Activated T-cell treated with anti-CD3 and anti-CD28 coated beads, Interleukin-2, amount 50 U/mL, for 4 hours (primary cell): Measurements from ENCODE around the gene STX3. TPM values are rescaled to one million over a fixed set of nuclear protein-coding genes. Genes with fewer than 3 reads are reported as not detected.

Experiments
- ATAC-seq, 2 donors: fragments of 200-7000 bp; cut with Tn5 transposase; one replicate each; pipeline ENCODE4 v1.10.0; 2021
- DNase-seq: peaks from one replicate; pipeline ENCODE4 v3.0.0-alpha.2; 2020
- H3K27me3 Mint-ChIP-seq: one replicate; pipeline ENCODE4 v1.8.0; 2021; ENCODE audit warnings: low read depth, mixed read lengths
- H3K36me3 Mint-ChIP-seq: one replicate; pipeline ENCODE4 v1.8.0; 2022; ENCODE audit warnings: mixed read lengths; ENCODE audit not compliant: insufficient read depth
- H3K4me1 Mint-ChIP-seq: one replicate; pipeline ENCODE4 v1.8.0; 2021; ENCODE audit warnings: low read depth, mixed read lengths
- H3K4me3 Mint-ChIP-seq: one replicate; pipeline ENCODE4 v1.8.0; 2021; ENCODE audit warnings: mild to moderate bottlenecking, moderate library complexity, mixed read lengths
- H3K9me3 Mint-ChIP-seq: one replicate; pipeline ENCODE4 v1.8.0; 2021; ENCODE audit warnings: mixed read lengths
- total RNA-seq, 3 donors: library from RNA; stranded (reverse); gene quantifications; one replicate each; pipeline ENCODE4 v1.2.1, GENCODE V29; 2021

Gene STX3
- total RNA-seq, 3 donors from 2014 or later = 5.6 to 6.3 (median 5.6) TPM

DNA sequence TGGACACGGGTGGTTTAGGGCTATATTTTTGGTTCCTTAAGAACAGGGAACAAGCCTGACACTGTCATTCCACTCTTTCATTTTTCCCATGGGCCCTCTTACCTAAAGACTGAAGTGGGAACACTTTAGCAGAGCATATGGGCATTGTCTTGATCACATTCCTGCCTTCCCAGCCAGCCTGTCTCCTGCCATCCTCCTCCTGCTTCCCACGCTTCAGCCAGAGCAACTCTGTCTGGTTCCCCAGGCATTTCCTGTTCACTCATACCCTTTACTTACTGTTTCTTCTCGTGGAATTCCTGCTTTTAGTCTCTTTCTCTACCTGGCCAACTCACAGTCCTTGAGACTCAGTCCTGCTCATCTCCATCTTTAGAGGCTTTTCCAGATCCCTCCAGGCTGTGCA, 32.6 kb downstream of the STX3 start:
- peaks cover 9% of the 10 kb centered on the region for H3K4me1 Mint-ChIP-seq
- H3K9me3 Mint-ChIP-seq = no peaks in the 10 kb centered on the region
- DNase-seq = no peak
- H3K27me3 Mint-ChIP-seq = no peaks in the 10 kb centered on the region
- no peak for ATAC-seq
- H3K4me3 Mint-ChIP-seq = no peak overlapping the region
- H3K36me3 Mint-ChIP-seq = peaks cover 30% of the 10 kb centered on the region

GRCh38 chr11:59791639-59792038, 36.5 kb downstream of the STX3 start:
- DNase-seq = no peak
- no peak for ATAC-seq
- Mint-ChIP-seq H3K36me3 (peaks cover 38% of the 10 kb centered on the region), H3K27me3 (no peaks in the 10 kb centered on the region), H3K4me1 (no peaks in the 10 kb centered on the region), H3K4me3 (no peak overlapping the region), H3K9me3 (no peaks in the 10 kb centered on the region)

- peaks cover 33% of the 10 kb centered on the region for H3K36me3 Mint-ChIP-seq
- DNase-seq (no peak), ATAC-seq (no peak)
- no peaks in the 10 kb centered on the region for H3K27me3 Mint-ChIP-seq
- no peak overlapping the region for H3K4me3 Mint-ChIP-seq
- H3K4me1 Mint-ChIP-seq = no peaks in the 10 kb centered on the region
- H3K9me3 Mint-ChIP-seq = no peaks in the 10 kb centered on the region
Measured at GRCh38 chr11:59792507-59792906, 37.3 kb downstream of the STX3 start.

DNA sequence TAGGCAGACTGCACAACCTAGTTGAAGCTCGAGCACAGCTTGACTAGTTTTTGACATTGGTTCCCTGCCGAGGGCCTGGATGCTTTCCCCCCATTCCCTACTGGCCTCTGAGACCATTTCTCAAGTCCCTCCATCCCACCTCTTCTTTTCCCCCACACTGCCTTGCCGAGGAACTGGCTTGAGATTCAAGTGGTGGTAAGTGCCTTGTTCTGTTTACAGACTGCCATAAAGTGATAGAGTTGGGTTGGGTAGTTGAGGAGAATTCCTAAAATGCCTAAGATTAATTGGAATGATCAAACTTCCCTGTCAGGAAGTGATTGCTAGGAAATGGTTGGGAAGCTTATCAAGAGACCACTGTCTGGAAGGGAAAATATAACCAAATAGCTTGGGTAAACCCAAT, 39.2 kb downstream of the STX3 start:
- ATAC-seq = no peak
- H3K36me3 Mint-ChIP-seq = peaks cover 24% of the 10 kb centered on the region

DNA sequence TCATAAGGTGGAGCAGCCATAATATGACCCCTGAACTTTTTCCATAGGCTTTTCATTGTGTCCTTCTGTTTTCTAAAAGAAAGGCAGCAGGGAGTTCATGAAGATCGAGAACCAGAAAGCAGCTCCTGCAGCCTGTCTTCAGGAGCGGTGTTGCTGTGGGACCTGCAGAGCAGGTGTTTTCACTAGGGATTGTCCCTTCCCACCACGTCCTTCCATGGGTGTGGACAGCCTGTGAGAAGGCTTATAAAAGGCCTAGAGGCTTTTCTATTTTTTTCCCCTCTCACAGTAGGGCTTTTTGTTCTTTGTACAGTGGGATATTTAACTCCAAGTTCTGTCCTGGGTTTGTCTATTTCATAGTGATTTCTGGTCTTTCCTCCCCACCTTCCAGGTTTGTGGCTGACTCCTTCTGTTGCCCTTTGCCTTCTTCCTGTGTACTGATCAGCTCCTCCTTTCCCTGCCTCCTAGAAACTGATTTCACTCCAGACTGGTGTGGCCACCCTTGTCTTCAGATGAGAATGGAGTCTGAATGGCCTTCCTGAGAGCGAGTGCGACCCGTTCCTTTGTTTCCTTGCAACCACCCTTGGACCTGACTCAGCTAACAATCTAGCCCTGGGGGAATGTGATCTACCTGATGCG, 45.3 kb downstream of the STX3 start:
- DNase-seq (no peak), ATAC-seq (no peak)
- Mint-ChIP-seq H3K27me3 (no peaks in the 10 kb centered on the region), H3K36me3 (peaks cover 7% of the 10 kb centered on the region), H3K4me3 (no peak overlapping the region), H3K9me3 (no peaks in the 10 kb centered on the region), H3K4me1 (no peaks in the 10 kb centered on the region)

More for the DNA sequence above, 39.2 kb downstream of the STX3 start:
- Mint-ChIP-seq H3K27me3 (no peaks in the 10 kb centered on the region), H3K4me1 (no peaks in the 10 kb centered on the region), H3K4me3 (no peak overlapping the region), H3K9me3 (no peaks in the 10 kb centered on the region)
- no peak for DNase-seq

- Mint-ChIP-seq H3K9me3 (no peaks in the 10 kb centered on the region), H3K27me3 (no peaks in the 10 kb centered on the region), H3K4me1 (no peaks in the 10 kb centered on the region), H3K36me3 (peaks cover 9% of the 10 kb centered on the region), H3K4me3 (no peak overlapping the region)
- DNase-seq (no peak), ATAC-seq (no peak)
Measured at GRCh38 chr11:59801160-59801706, 46.1 kb downstream of the STX3 start.

DNA sequence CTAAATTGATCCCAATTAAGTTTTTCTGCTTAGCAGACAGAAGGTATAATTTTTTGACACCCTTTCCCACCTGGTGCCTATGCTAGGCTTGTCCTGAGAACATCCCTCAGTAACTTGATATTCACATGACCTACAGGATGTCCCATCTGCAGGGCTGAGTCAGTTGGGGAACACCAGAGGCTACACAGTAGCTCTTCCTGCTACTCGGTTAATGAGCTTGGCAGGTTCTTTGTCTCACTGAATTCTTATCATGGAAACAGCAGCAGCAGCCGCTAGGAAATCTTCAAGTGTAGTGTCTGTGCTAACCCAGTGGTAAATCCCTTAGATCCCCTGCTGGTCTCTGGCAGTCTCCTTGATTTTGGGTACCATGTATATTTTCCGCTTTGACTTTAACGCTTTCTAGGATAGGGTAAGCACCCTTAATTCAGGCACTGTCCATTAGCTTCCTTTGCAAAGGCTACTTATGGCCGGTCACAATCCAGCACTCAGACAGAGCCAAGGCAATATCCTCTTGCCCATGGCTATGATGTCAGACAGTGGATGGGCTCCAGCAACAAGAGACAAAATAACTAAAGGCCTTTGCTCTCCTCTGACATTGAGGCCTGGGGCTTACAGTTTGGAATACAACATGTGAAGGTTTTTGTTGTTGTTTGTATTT, 46.9 kb downstream of the STX3 start:
- Mint-ChIP-seq H3K4me1 (no peaks in the 10 kb centered on the region), H3K36me3 (peaks cover 15% of the 10 kb centered on the region), H3K27me3 (no peaks in the 10 kb centered on the region), H3K9me3 (no peaks in the 10 kb centered on the region), H3K4me3 (no peak overlapping the region)
- ATAC-seq = no peak
- DNase-seq = no peak

GRCh38 chr11:59802639-59803176, 47.5 kb downstream of the STX3 start:
- Mint-ChIP-seq H3K4me1 (no peaks in the 10 kb centered on the region), H3K27me3 (no peaks in the 10 kb centered on the region), H3K36me3 (peaks cover 12% of the 10 kb centered on the region), H3K4me3 (no peak overlapping the region), H3K9me3 (no peaks in the 10 kb centered on the region)
- DNase-seq (no peak), ATAC-seq (peak; percentile 55 to 61)

GRCh38 chr11:59804061-59804460, 48.9 kb downstream of the STX3 start:
- ATAC-seq (no peak), DNase-seq (no peak)
- Mint-ChIP-seq H3K4me1 (peaks cover 4% of the 10 kb centered on the region), H3K36me3 (peaks cover 13% of the 10 kb centered on the region), H3K27me3 (no peaks in the 10 kb centered on the region), H3K4me3 (no peak overlapping the region), H3K9me3 (no peaks in the 10 kb centered on the region)

DNA sequence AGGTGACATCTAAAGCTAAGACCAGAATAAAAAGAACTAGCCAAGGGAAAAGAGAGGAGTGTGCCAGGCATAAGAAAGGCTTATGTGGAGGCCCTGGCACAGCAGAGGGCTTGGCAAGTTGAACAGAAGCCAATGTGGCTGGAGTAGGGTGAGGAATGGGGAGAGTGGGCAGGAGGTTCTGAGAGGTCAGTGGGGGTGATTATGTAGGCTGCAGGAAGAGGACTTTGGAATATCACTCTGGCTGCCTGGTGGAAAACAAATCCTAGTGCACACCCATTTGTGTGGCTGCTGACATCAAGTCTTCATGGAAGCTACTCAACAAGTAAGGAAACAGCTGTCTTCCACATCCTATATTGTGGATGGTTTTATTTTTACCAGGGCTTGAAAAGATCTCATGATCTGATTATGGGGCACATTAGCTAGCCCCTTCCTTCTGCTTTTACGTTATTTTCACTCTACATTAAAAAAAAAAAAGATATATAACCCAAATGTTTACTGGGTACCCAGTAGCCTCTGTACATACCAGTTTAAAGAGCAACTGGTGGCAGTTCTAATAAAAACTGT, 52.0 kb downstream of the STX3 start:
- ATAC-seq = no peak
- Mint-ChIP-seq H3K4me1 (peaks cover 17% of the 10 kb centered on the region), H3K9me3 (no peaks in the 10 kb centered on the region), H3K27me3 (no peaks in the 10 kb centered on the region), H3K4me3 (no peak overlapping the region), H3K36me3 (peaks cover 13% of the 10 kb centered on the region)
- DNase-seq = no peak

GRCh38 chr11:59810189-59810910, 55.2 kb downstream of the STX3 start, which contains the start of gene MRPL16:
MRPL16 (minus strand) TSS chr11:59810778; CDS start chr11:59810658, 120 bp downstream.
- H3K4me1 Mint-ChIP-seq = peaks cover 21% of the 10 kb centered on the region
- H3K27me3 Mint-ChIP-seq = no peaks in the 10 kb centered on the region
- H3K9me3 Mint-ChIP-seq = no peaks in the 10 kb centered on the region
- peak within 1 kb of the TSS; percentile 94 for H3K4me3 Mint-ChIP-seq
- ATAC-seq = peak; percentile 99 to 100
- DNase-seq = peak; percentile 86
- peaks cover 11% of the 10 kb centered on the region for H3K36me3 Mint-ChIP-seq

DNA sequence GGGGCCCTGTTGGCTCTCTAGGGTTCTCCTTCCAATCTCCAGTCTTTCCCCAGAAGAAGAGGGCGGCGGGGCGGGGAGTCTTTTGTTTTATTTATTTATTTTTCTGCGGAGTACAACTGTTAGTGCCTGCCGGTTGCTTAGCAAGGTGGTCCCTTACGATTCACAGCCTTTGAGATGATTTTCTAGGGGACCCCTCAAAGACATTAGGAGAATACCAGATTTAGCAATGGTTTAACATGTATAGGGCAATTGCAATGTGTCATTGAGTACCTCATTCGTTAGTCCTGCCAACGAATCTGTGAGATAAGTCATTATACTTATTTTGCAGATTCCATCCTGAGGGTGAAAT, 55.7 kb downstream of the STX3 start:
- peak overlapping the region; percentile 94 for H3K4me3 Mint-ChIP-seq
- no peaks in the 10 kb centered on the region for H3K27me3 Mint-ChIP-seq
- ATAC-seq = no peak

GRCh38 chr11:59812220-59812619, 57.0 kb downstream of the STX3 start:
- DNase-seq (no peak), ATAC-seq (no peak)
- H3K4me3 Mint-ChIP-seq = no peak overlapping the region
- H3K4me1 Mint-ChIP-seq = peaks cover 21% of the 10 kb centered on the region
- H3K36me3 Mint-ChIP-seq = peaks cover 3% of the 10 kb centered on the region
- no peaks in the 10 kb centered on the region for H3K9me3 Mint-ChIP-seq
- no peaks in the 10 kb centered on the region for H3K27me3 Mint-ChIP-seq

More for the DNA sequence above, 55.7 kb downstream of the STX3 start:
- no peaks in the 10 kb centered on the region for H3K9me3 Mint-ChIP-seq
- no peak for DNase-seq
- peaks cover 11% of the 10 kb centered on the region for H3K36me3 Mint-ChIP-seq
- peaks cover 21% of the 10 kb centered on the region for H3K4me1 Mint-ChIP-seq

DNA sequence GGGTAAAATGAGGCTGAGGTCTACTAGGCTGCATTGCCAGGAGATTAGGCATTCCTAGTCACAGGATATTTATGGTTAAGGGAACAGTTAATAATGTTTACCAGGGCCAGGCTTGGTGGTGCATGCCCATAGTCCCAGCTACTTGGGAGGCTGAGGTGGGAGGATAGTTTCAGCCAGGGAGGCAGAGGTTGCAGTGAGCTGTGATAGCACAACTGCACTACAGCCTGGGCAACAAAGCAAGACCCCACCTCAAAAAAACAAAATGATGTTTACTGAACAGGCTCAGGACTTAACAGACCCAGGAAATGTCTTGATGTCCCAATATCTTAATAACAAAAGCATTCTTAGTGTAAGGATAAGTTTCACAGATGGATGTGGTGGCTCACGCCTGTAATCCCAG, 58.2 kb downstream of the STX3 start:
- no peak overlapping the region for H3K4me3 Mint-ChIP-seq
- DNase-seq = no peak
- no peak for ATAC-seq

More for the DNA sequence above, 58.2 kb downstream of the STX3 start:
- Mint-ChIP-seq H3K36me3 (peaks cover 3% of the 10 kb centered on the region), H3K4me1 (peaks cover 21% of the 10 kb centered on the region), H3K27me3 (no peaks in the 10 kb centered on the region), H3K9me3 (no peaks in the 10 kb centered on the region)
